GM23338 (cell line): Measurements from ENCODE around the gene JAK2. TPM values are rescaled to one million over a fixed set of nuclear protein-coding genes. Genes with fewer than 3 reads are reported as not detected.

Experiments
- ATAC-seq: fragments of 200-7000 bp; cut with Tn5 transposase; 3 replicates; pipeline ENCODE4 v1.9.1; 2020
- DNase-seq: peaks from one replicate; pipeline ENCODE4 v3.0.0-alpha.2; 2015; ENCODE audit warnings: low spot score
- H2AFZ ChIP-seq: fragments of 200-600 bp; sonication (generic); 2 replicates; pipeline ENCODE4 v1.8.0; 2016; ENCODE audit warnings: antibody characterized with exemption, mild to moderate bottlenecking, moderate library complexity
- H3F3A ChIP-seq: fragments of 200-600 bp; sonication (generic); replicated peaks from 2 replicates; pipeline ENCODE4 v1.8.0; 2017; ENCODE audit warnings: antibody characterized with exemption, mixed run types, low read depth
- H3K27ac ChIP-seq: fragments of 200-600 bp; sonication (generic); 2 replicates; pipeline ENCODE4 v1.6.1; 2016; ENCODE audit warnings: low read depth
- H3K27me3 ChIP-seq: fragments of 200-600 bp; sonication (generic); 2 replicates; pipeline ENCODE4 v1.8.0; 2016; ENCODE audit warnings: mild to moderate bottlenecking, mixed run types, moderate library complexity; ENCODE audit not compliant: insufficient read depth
- H3K36me3 ChIP-seq: fragments of 200-600 bp; sonication (generic); 2 replicates; pipeline ENCODE4 v1.8.0; 2016; ENCODE audit warnings: mild to moderate bottlenecking; ENCODE audit not compliant: insufficient read depth
- H3K4me1 ChIP-seq: fragments of 200-600 bp; sonication (generic); 2 replicates; pipeline ENCODE4 v1.8.0; 2016; ENCODE audit warnings: mild to moderate bottlenecking, moderate library complexity; ENCODE audit not compliant: insufficient read depth
- H3K4me2 ChIP-seq: fragments of 200-600 bp; sonication (generic); 2 replicates; pipeline ENCODE4 v1.7.1; 2017; ENCODE audit warnings: mixed run types
- H3K4me3 ChIP-seq: fragments of 200-600 bp; sonication (generic); 2 replicates; pipeline ENCODE4 v1.6.1; 2016; ENCODE audit warnings: mixed run types
- H3K79me2 ChIP-seq: fragments of 200-600 bp; sonication (generic); replicated peaks from 2 replicates; pipeline ENCODE4 v1.8.0; 2017; ENCODE audit warnings: mild to moderate bottlenecking; ENCODE audit not compliant: insufficient read depth
- H3K9me2 ChIP-seq: fragments of 200-600 bp; sonication (generic); 2 replicates; pipeline ENCODE4 v1.8.0; 2017; ENCODE audit not compliant: insufficient read depth
- H4K20me1 ChIP-seq: fragments of 200-600 bp; sonication (generic); replicated peaks from 2 replicates; pipeline ENCODE4 v1.8.0; 2017; ENCODE audit warnings: mild to moderate bottlenecking; ENCODE audit not compliant: insufficient read depth
- H3K27ac Mint-ChIP-seq: 2 replicates; pipeline ENCODE4 v1.8.0; 2020; ENCODE audit warnings: inconsistent platforms, mild to moderate bottlenecking, moderate library complexity, mixed read lengths
- H3K27me3 Mint-ChIP-seq: 3 replicates; pipeline ENCODE4 v1.8.0; 2022; ENCODE audit warnings: low read depth, mild to moderate bottlenecking, moderate library complexity, mixed read lengths, inconsistent platforms; ENCODE audit not compliant: insufficient read depth, poor library complexity
- H3K36me3 Mint-ChIP-seq: 3 replicates; pipeline ENCODE4 v1.8.0; 2021; ENCODE audit warnings: low read depth, mild to moderate bottlenecking, inconsistent platforms, moderate library complexity, mixed read lengths
- H3K4me1 Mint-ChIP-seq: 3 replicates; pipeline ENCODE4 v1.8.0; 2020; ENCODE audit warnings: mild to moderate bottlenecking, inconsistent platforms, mixed read lengths
- H3K4me3 Mint-ChIP-seq: 3 replicates; pipeline ENCODE4 v1.8.0; 2021; ENCODE audit warnings: moderate library complexity, mild to moderate bottlenecking, inconsistent platforms, mixed read lengths
- H3K9me3 Mint-ChIP-seq: 3 replicates; pipeline ENCODE4 v1.8.0; 2020; ENCODE audit warnings: moderate library complexity, mild to moderate bottlenecking, inconsistent platforms, mixed read lengths
- CREB1 ChIP-seq: fragments of 250-450 bp; sonication (Bioruptor Pico); IDR thresholded peaks from 2 replicates; pipeline ENCODE4 v1.5.0; 2020; ENCODE audit warnings: low read depth, mild to moderate bottlenecking, moderate library complexity
- CTCF ChIP-seq, 2 experiments: fragments of 200-600 bp in 1 of 2; sonication (generic) in 1 of 2; conservative IDR thresholded peaks; 2 replicates each; pipeline versions ENCODE4 v1.5.1 to v1.6.1; 2016 to 2017; ENCODE audit warnings: antibody characterized with exemption in 2 of 2, low read depth in 2 of 2, mild to moderate bottlenecking in 2 of 2, moderate library complexity in 1 of 2
- EZH2 ChIP-seq: fragments of 200-600 bp; sonication (generic); IDR thresholded peaks from one replicate; pipeline ENCODE4 v1.8.0; 2017; ENCODE audit warnings: antibody characterized with exemption, mild to moderate bottlenecking, low read depth; ENCODE audit not compliant: unreplicated experiment
- JUNB ChIP-seq: IDR thresholded peaks from one replicate; pipeline ENCODE4 v1.6.1; 2016; ENCODE audit warnings: antibody characterized with exemption; ENCODE audit not compliant: unreplicated experiment
- NANOG ChIP-seq: IDR thresholded peaks from 2 replicates; pipeline ENCODE4 v1.6.1; 2016; ENCODE audit warnings: antibody characterized with exemption, borderline replicate concordance
- POLR2AphosphoS5 ChIP-seq: IDR thresholded peaks from 2 replicates; pipeline ENCODE4 v1.6.1; 2016; ENCODE audit warnings: antibody characterized with exemption, low read depth
- REST ChIP-seq: IDR thresholded peaks from one replicate; pipeline ENCODE4 v1.6.1; 2018; ENCODE audit warnings: antibody characterized with exemption; ENCODE audit not compliant: unreplicated experiment
- ZNF331 ChIP-seq: fragments of 250-450 bp; sonication (Bioruptor Pico); IDR thresholded peaks from 2 replicates; pipeline ENCODE4 v1.5.0; 2020; ENCODE audit warnings: low read depth, mild to moderate bottlenecking, moderate library complexity
- polyA plus RNA-seq: library from polyadenylated mRNA; unstranded; fragments of >200 nt; fragmentation: Nextera tagmentation; extraction: Ambion mirVana; gene quantifications from 2 replicates; pipeline ENCODE4 v1.2.1, GENCODE V29; 2016
- total RNA-seq: library from RNA; depleted of rRNA; stranded (reverse); fragments of >200 nt; shearing (Covaris generic); gene quantifications from 2 replicates; pipeline ENCODE4 v1.2.3, GENCODE V29; 2014

The JAK2 gene
- total and polyA plus RNA-seq, 2 experiments from 2014 or later: 1.1 to 3.0 TPM

GRCh38 chr9:4986296-4986695 is 1.2 kb downstream of the JAK2 start:
- H3K27ac ChIP-seq: no peak overlapping the region
- no peak overlapping the region; the same call in 1 of the 2 replicates for H2AFZ ChIP-seq
- peak overlapping the region; percentile 96 for H3K4me2 ChIP-seq
- ATAC-seq (no peak), DNase-seq (no peak)
- peaks cover 8% of the 10 kb centered on the region for H3K79me2 ChIP-seq
- H3K27ac Mint-ChIP-seq: no peak overlapping the region
- peaks cover 16% of the 10 kb centered on the region for H3K4me1 Mint-ChIP-seq
- H3F3A ChIP-seq: no peaks in the 10 kb centered on the region; the same call in 1 of the 2 replicates
- H3K9me3 Mint-ChIP-seq: no peaks in the 10 kb centered on the region; the same call in 2 of the 3 replicates
- H3K36me3 ChIP-seq: no peaks in the 10 kb centered on the region
- TF ChIP-seq CTCF (conservative IDR thresholded peaks at IDR 0.05; ENCODE audit: low read depth in 2 of 2) (no peak), CREB1 (CRISPR knock-in tag) (no peak)
- H3K27me3 Mint-ChIP-seq: peaks cover 12% of the 10 kb centered on the region
- H3K4me3 ChIP-seq: peak overlapping the region; percentile 80
- H3K36me3 Mint-ChIP-seq: no peaks in the 10 kb centered on the region; the same call in 2 of the 3 replicates
- H3K9me2 ChIP-seq: no peaks in the 10 kb centered on the region
- peaks cover 18% of the 10 kb centered on the region for H3K27me3 ChIP-seq
- peak overlapping the region; percentile 72 for H3K4me3 Mint-ChIP-seq
- no peaks in the 10 kb centered on the region; the same call in 1 of the 2 replicates for H4K20me1 ChIP-seq
- peaks cover 17% of the 10 kb centered on the region for H3K4me1 ChIP-seq

- no peak for DNase-seq
- H3K4me3 ChIP-seq: no peak overlapping the region
- Mint-ChIP-seq H3K4me3 (no peak overlapping the region), H3K27me3 (peaks cover 12% of the 10 kb centered on the region), H3K36me3 (no peaks in the 10 kb centered on the region; the same call in 2 of the 3 replicates), H3K9me3 (no peaks in the 10 kb centered on the region; the same call in 2 of the 3 replicates), H3K4me1 (peaks cover 16% of the 10 kb centered on the region), H3K27ac (no peak overlapping the region)
- peaks cover 8% of the 10 kb centered on the region for H3K79me2 ChIP-seq
- no peak overlapping the region for H2AFZ ChIP-seq
- no peaks in the 10 kb centered on the region for H3K36me3 ChIP-seq
- no peak overlapping the region for H3K4me2 ChIP-seq
- no peak for ATAC-seq
- TF ChIP-seq NANOG: no peak
- H3K4me1 ChIP-seq: peaks cover 17% of the 10 kb centered on the region
- no peaks in the 10 kb centered on the region; the same call in 1 of the 2 replicates for H3F3A ChIP-seq
- no peak overlapping the region for H3K27ac ChIP-seq
- H4K20me1 ChIP-seq: no peaks in the 10 kb centered on the region; the same call in 1 of the 2 replicates
- H3K27me3 ChIP-seq: peaks cover 18% of the 10 kb centered on the region
- H3K9me2 ChIP-seq: no peaks in the 10 kb centered on the region
These were observed 1.7 kb downstream of the JAK2 start for GRCh38 chr9:4986783-4987182.

- Histone ChIP-seq H3K36me3 (no peaks in the 10 kb centered on the region), H3K27me3 (peaks cover 18% of the 10 kb centered on the region), H3K79me2 (peaks cover 8% of the 10 kb centered on the region), H3K4me1 (peaks cover 17% of the 10 kb centered on the region), H3K27ac (no peak overlapping the region), H3K9me2 (0 out of 2 replicates have a peak, but pooled peaks cover 3% of the 10 kb centered on the region), H3K4me2 (no peak overlapping the region), H4K20me1 (no peaks in the 10 kb centered on the region; the same call in 1 of the 2 replicates), H3F3A (no peaks in the 10 kb centered on the region; the same call in 1 of the 2 replicates), H2AFZ (no peak overlapping the region), H3K4me3 (no peak overlapping the region)
- Mint-ChIP-seq H3K4me3 (no peak overlapping the region), H3K4me1 (peaks cover 16% of the 10 kb centered on the region), H3K9me3 (peaks cover 6% of the 10 kb centered on the region), H3K27me3 (peaks cover 12% of the 10 kb centered on the region), H3K27ac (no peak overlapping the region), H3K36me3 (peaks cover 6% of the 10 kb centered on the region)
- DNase-seq (peak; percentile 96), ATAC-seq (peak; percentile 2; the same call in 2 of the 3 replicates)
- no peak for TF ChIP-seq ZNF331 (CRISPR knock-in tag)
- no peak for TF ChIP-seq JUNB
- no peak for TF ChIP-seq POLR2AphosphoS5
- TF ChIP-seq CREB1 (CRISPR knock-in tag): no peak
- no peak for TF ChIP-seq REST
- TF ChIP-seq EZH2: no peak
- TF ChIP-seq CTCF (conservative IDR thresholded peaks at IDR 0.05; ENCODE audit: low read depth in 2 of 2): peak; percentile 78 to 91
These were observed 2.9 kb downstream of the JAK2 start for GRCh38 chr9:4987961-4988421.
